HepG2 (cell line): ENCODE measurements around the gene TBC1D16. TPM values are rescaled to one million over a fixed set of nuclear protein-coding genes. Genes with fewer than 3 reads are reported as not detected.

Experiments used
- BHLHE40 ChIP-seq: IDR thresholded peaks from 2 replicates; pipeline ENCODE4 v1.6.1; 2011; ENCODE audit warnings: low read length, improper control_type of control experiment
- CHCHD3 ChIP-seq: sonication (generic); formaldehyde crosslinking; IDR thresholded peaks from 2 replicates; pipeline ENCODE4 v1.8.0; 2022; ENCODE audit warnings: mild to moderate bottlenecking, missing genetic modification reagents, moderate library complexity
- DPF2 ChIP-seq: sonication (generic); formaldehyde crosslinking; IDR thresholded peaks from 2 replicates; pipeline ENCODE4 v1.4.0; 2020; ENCODE audit warnings: mild to moderate bottlenecking, low read depth, missing genetic modification reagents, borderline replicate concordance
- ELK4 ChIP-seq: sonication (generic); formaldehyde crosslinking; IDR thresholded peaks from 2 replicates; pipeline ENCODE4 v1.9.0; 2021; ENCODE audit warnings: missing genetic modification reagents, borderline replicate concordance
- EZH2 ChIP-seq: conservative IDR thresholded peaks from 2 replicates; pipeline ENCODE4 v1.6.1; 2012; ENCODE audit warnings: mild to moderate bottlenecking, low read depth, low read length, moderate library complexity
- HOMEZ ChIP-seq: IDR thresholded peaks from 2 replicates; pipeline ENCODE4 v1.6.1; 2016; ENCODE audit warnings: low read depth
- NFATC3 ChIP-seq: sonication (generic); formaldehyde crosslinking; IDR thresholded peaks from 2 replicates; pipeline ENCODE4 v1.5.1; 2020; ENCODE audit warnings: mild to moderate bottlenecking, missing genetic modification reagents
- NFKB2 ChIP-seq: sonication (generic); formaldehyde crosslinking; IDR thresholded peaks from 2 replicates; pipeline ENCODE4 v1.4.0; 2020; ENCODE audit warnings: missing genetic modification reagents, borderline replicate concordance
- PCBP1 ChIP-seq: fragments of 200-400 bp; formaldehyde crosslinking; IDR thresholded peaks from 2 replicates; pipeline ENCODE4 v1.6.1; 2017; ENCODE audit warnings: mild to moderate bottlenecking, low read depth, low read length, borderline replicate concordance
- PCBP2 ChIP-seq: fragments of 200-400 bp; formaldehyde crosslinking; optimal IDR thresholded peaks from 2 replicates; pipeline ENCODE3; 2018; ENCODE audit warnings: low read length, low read depth; ENCODE audit not compliant: poor library complexity, severe bottlenecking
- PLSCR1 ChIP-seq: sonication (generic); formaldehyde crosslinking; IDR thresholded peaks from 2 replicates; pipeline ENCODE4 v1.5.0; 2020; ENCODE audit warnings: missing genetic modification reagents, mild to moderate bottlenecking, borderline replicate concordance
- RORA ChIP-seq: sonication (generic); formaldehyde crosslinking; IDR thresholded peaks from 2 replicates; pipeline ENCODE4 v1.5.0; 2020; ENCODE audit warnings: mild to moderate bottlenecking, missing genetic modification reagents, moderate library complexity
- THAP9 ChIP-seq: sonication (generic); formaldehyde crosslinking; IDR thresholded peaks from 2 replicates; pipeline ENCODE4; 2020; ENCODE audit warnings: missing genetic modification reagents, mild to moderate bottlenecking, borderline replicate concordance
- U2AF1 ChIP-seq: fragments of 200-400 bp; formaldehyde crosslinking; optimal IDR thresholded peaks from 2 replicates; pipeline ENCODE3; 2017; ENCODE audit warnings: mild to moderate bottlenecking, low read depth, low read length
- ZBTB46 ChIP-seq: sonication (generic); formaldehyde crosslinking; IDR thresholded peaks from 2 replicates; pipeline ENCODE4 v1.4.0; 2020; ENCODE audit warnings: mild to moderate bottlenecking, missing genetic modification reagents, borderline replicate concordance
- ZFP90 ChIP-seq: sonication (generic); formaldehyde crosslinking; IDR thresholded peaks from 2 replicates; pipeline ENCODE4 v1.8.0; 2022; ENCODE audit warnings: missing genetic modification reagents, mild to moderate bottlenecking, inconsistent platforms, borderline replicate concordance
- ZNF160 ChIP-seq: sonication (generic); formaldehyde crosslinking; IDR thresholded peaks from 2 replicates; pipeline ENCODE4 v1.8.0; 2022; ENCODE audit warnings: mild to moderate bottlenecking, inconsistent platforms, missing genetic modification reagents
- ZNF282 ChIP-seq: fragments of 450-650 bp; IDR thresholded peaks from 2 replicates; pipeline ENCODE4 v1.6.1; 2018; ENCODE audit not compliant: partially characterized antibody
- ZNF776 ChIP-seq: sonication (generic); formaldehyde crosslinking; IDR thresholded peaks from 2 replicates; pipeline ENCODE4 v1.4.0; 2020; ENCODE audit warnings: mild to moderate bottlenecking, missing genetic modification reagents
- ZNF878 ChIP-seq: sonication (generic); formaldehyde crosslinking; IDR thresholded peaks from 2 replicates; pipeline ENCODE4 v1.8.1; 2023; ENCODE audit warnings: mild to moderate bottlenecking, missing genetic modification reagents, moderate library complexity
- polyA plus RNA-seq, 8 experiments: library from polyadenylated mRNA; depleted of rRNA in 3 of 8; stranded (reverse) in 7 of 8; unstranded in 1 of 8; fragments of >200 nt; fragmentation: Illumina TruSeq in 4 of 8; extraction: Trizol in 4 of 8; gene quantifications; 2 replicates each; pipeline versions ENCODE4 v1.2.1 to v1.2.3, GENCODE V29; 2011 to 2016; ENCODE audit warnings: low read depth in 4 of 8, missing spikeins in 1 of 8, mixed read lengths in 1 of 8; ENCODE audit not compliant: insufficient read depth in 1 of 8
- total RNA-seq, 5 experiments: library from RNA; depleted of rRNA; stranded (reverse); fragments of >200 nt; fragmentation: Illumina TruSeq; extraction: Trizol; gene quantifications; 2 replicates each; pipeline ENCODE4 v1.2.3, GENCODE V29; 2016; ENCODE audit warnings: low read depth in 1 of 5

Gene TBC1D16
- total and polyA plus RNA-seq, 2 of the 13 experiments (the other 11 are each of a cell fraction or from before 2014, with no cell fraction given) = 14.9 to 24.9 TPM

- peak; percentile 91; the same call in 1 of the 2 replicates for TF ChIP-seq DPF2 (CRISPR knock-in tag)
- TF ChIP-seq ZNF160 (CRISPR knock-in tag) = no peak; the same call in 1 of the 2 replicates
- TF ChIP-seq U2AF1 = no peak
- TF ChIP-seq ELK4 = no peak
- TF ChIP-seq NFKB2 (CRISPR knock-in tag) = peak; percentile 84
- TF ChIP-seq ZNF776 (CRISPR knock-in tag) = no peak; the same call in 1 of the 2 replicates
- TF ChIP-seq PLSCR1 = peak; percentile 93; the same call in 1 of the 2 replicates
- peak; percentile 99 for TF ChIP-seq ZBTB46
- TF ChIP-seq RORA (CRISPR knock-in tag) = 0 out of 2 replicates have a peak, but pooled peaks have one; percentile 90
- peak; percentile 77; the same call in 1 of the 2 replicates for TF ChIP-seq CHCHD3 (CRISPR knock-in tag)
- TF ChIP-seq BHLHE40 = peak; percentile 99
- no peak for TF ChIP-seq EZH2
- TF ChIP-seq ZFP90 (CRISPR knock-in tag) = peak; percentile 90; the same call in 1 of the 2 replicates
- TF ChIP-seq PCBP2 = no peak
- 0 out of 2 replicates have a peak, but pooled peaks have one; percentile 32 for TF ChIP-seq HOMEZ (CRISPR knock-in tag)
- 0 out of 2 replicates have a peak, but pooled peaks have one; percentile 60 for TF ChIP-seq PCBP1
- peak; percentile 74; the same call in 1 of the 2 replicates for TF ChIP-seq THAP9 (CRISPR knock-in tag)
- no peak for TF ChIP-seq ZNF282
- TF ChIP-seq ZNF878 (CRISPR knock-in tag) = peak; percentile 97
- peak; percentile 70; the same call in 1 of the 2 replicates for TF ChIP-seq NFATC3
Measured at GRCh38 chr17:79993390-79994227, 42.1 kb downstream of the TBC1D16 start (continued).
